Astrocyte (in vitro differentiated cells and primary cell): ENCODE measurements around the gene SBF2. TPM values are rescaled to one million over a fixed set of nuclear protein-coding genes. Genes with fewer than 3 reads are reported as not detected.

Source experiments
- DNase-seq: peaks from one replicate; pipeline ENCODE4 v3.0.0-alpha.2; 2010; ENCODE audit warnings: low read depth
- FAIRE-seq: peaks from 2 replicates; lab custom pipeline; 2011; peaks lifted over from hg19 to GRCh38; lab: Jason Lieb, UNC
- H2AFZ ChIP-seq: 2 replicates; pipeline ENCODE4 v1.6.0; 2012; ENCODE audit warnings: low read depth, low read length, inconsistent platforms
- H3K27ac ChIP-seq: 2 replicates; pipeline ENCODE4 v1.5.1; 2011; ENCODE audit warnings: low read depth, low read length, inconsistent platforms
- H3K27me3 ChIP-seq: 2 replicates; pipeline ENCODE4 v1.6.0; 2011; ENCODE audit warnings: low read length, inconsistent platforms; ENCODE audit not compliant: insufficient read depth
- H3K36me3 ChIP-seq: 2 replicates; pipeline ENCODE4 v1.5.1; 2011; ENCODE audit warnings: low read length, inconsistent platforms; ENCODE audit not compliant: insufficient read depth
- H3K4me1 ChIP-seq: 2 replicates; pipeline ENCODE4 v1.5.1; 2011; ENCODE audit warnings: low read length, inconsistent platforms; ENCODE audit not compliant: insufficient read depth
- H3K4me2 ChIP-seq: 2 replicates; pipeline ENCODE4 v1.6.0; 2012; ENCODE audit warnings: low read length, inconsistent platforms
- H3K4me3 ChIP-seq: 2 replicates; pipeline ENCODE4 v1.5.1; 2011; ENCODE audit warnings: low read depth, mild to moderate bottlenecking, low read length, inconsistent platforms; ENCODE audit not compliant: insufficient read depth
- H3K79me2 ChIP-seq: 2 replicates; pipeline ENCODE4 v1.6.0; 2012; ENCODE audit warnings: mild to moderate bottlenecking, low read length, inconsistent platforms; ENCODE audit not compliant: insufficient read depth
- H3K9ac ChIP-seq: 2 replicates; pipeline ENCODE4 v1.6.0; 2012; ENCODE audit warnings: mild to moderate bottlenecking, low read length, inconsistent platforms
- H3K9me3 ChIP-seq: 2 replicates; pipeline ENCODE4 v1.5.1; 2012; ENCODE audit warnings: low read depth, mild to moderate bottlenecking, low read length, inconsistent platforms; ENCODE audit not compliant: insufficient read depth
- H4K20me1 ChIP-seq: 2 replicates; pipeline ENCODE4 v1.6.0; 2012; ENCODE audit warnings: low read length, inconsistent platforms; ENCODE audit not compliant: insufficient read depth
- H3K27ac Mint-ChIP-seq: one replicate; pipeline ENCODE4 v1.8.0; 2021; ENCODE audit warnings: mild to moderate bottlenecking, mixed read lengths; ENCODE audit not compliant: unreplicated experiment
- H3K27me3 Mint-ChIP-seq: one replicate; pipeline ENCODE4 v1.8.0; 2021; ENCODE audit warnings: low read depth, mixed read lengths; ENCODE audit not compliant: unreplicated experiment
- H3K36me3 Mint-ChIP-seq: one replicate; pipeline ENCODE4 v1.8.0; 2021; ENCODE audit warnings: low read depth, mixed read lengths; ENCODE audit not compliant: unreplicated experiment
- H3K4me1 Mint-ChIP-seq: one replicate; pipeline ENCODE4 v1.8.0; 2021; ENCODE audit warnings: low read depth, mixed read lengths; ENCODE audit not compliant: unreplicated experiment
- H3K4me3 Mint-ChIP-seq: one replicate; pipeline ENCODE4 v1.8.0; 2021; ENCODE audit warnings: mild to moderate bottlenecking, moderate library complexity, mixed read lengths; ENCODE audit not compliant: unreplicated experiment
- H3K9me3 Mint-ChIP-seq: one replicate; pipeline ENCODE4 v1.8.0; 2021; ENCODE audit warnings: mild to moderate bottlenecking, mixed read lengths; ENCODE audit not compliant: unreplicated experiment
- CTCF ChIP-seq: IDR thresholded peaks from 2 replicates; pipeline ENCODE4 v1.5.1; 2011; ENCODE audit warnings: low read depth, mild to moderate bottlenecking, inconsistent platforms, low read length, moderate library complexity; ENCODE audit not compliant: insufficient read depth
- EZH2 ChIP-seq: IDR thresholded peaks from 2 replicates; pipeline ENCODE4 v1.6.1; 2012; ENCODE audit warnings: mild to moderate bottlenecking, low read length, inconsistent platforms; ENCODE audit not compliant: insufficient read depth
- total RNA-seq: library from RNA; stranded (reverse); gene quantifications from 2 replicates; pipeline ENCODE4 v1.2.1, GENCODE V29; 2021

The SBF2 gene
- total RNA-seq, 1 donor from 2014 or later: 50.0 TPM

GRCh38 chr11:10072841-10073240 lies 221.2 kb downstream of the SBF2 start:
- Histone ChIP-seq H3K4me2 (no peak overlapping the region), H3K36me3 (no peaks in the 10 kb centered on the region), H4K20me1 (peaks cover 9% of the 10 kb centered on the region), H3K4me1 (no peaks in the 10 kb centered on the region), H3K79me2 (peaks cover 6% of the 10 kb centered on the region), H3K9me3 (no peaks in the 10 kb centered on the region), H3K4me3 (no peak overlapping the region), H3K27me3 (no peaks in the 10 kb centered on the region), H3K9ac (no peak overlapping the region), H2AFZ (no peak overlapping the region), H3K27ac (no peak overlapping the region)
- FAIRE-seq (no peak), DNase-seq (peak; percentile 23)
- Mint-ChIP-seq H3K4me1 (no peaks in the 10 kb centered on the region), H3K27me3 (no peaks in the 10 kb centered on the region), H3K27ac (no peak overlapping the region), H3K36me3 (peaks cover 7% of the 10 kb centered on the region), H3K9me3 (peaks cover 11% of the 10 kb centered on the region), H3K4me3 (no peak overlapping the region)
- TF ChIP-seq CTCF (no peak), EZH2 (no peak)

DNA sequence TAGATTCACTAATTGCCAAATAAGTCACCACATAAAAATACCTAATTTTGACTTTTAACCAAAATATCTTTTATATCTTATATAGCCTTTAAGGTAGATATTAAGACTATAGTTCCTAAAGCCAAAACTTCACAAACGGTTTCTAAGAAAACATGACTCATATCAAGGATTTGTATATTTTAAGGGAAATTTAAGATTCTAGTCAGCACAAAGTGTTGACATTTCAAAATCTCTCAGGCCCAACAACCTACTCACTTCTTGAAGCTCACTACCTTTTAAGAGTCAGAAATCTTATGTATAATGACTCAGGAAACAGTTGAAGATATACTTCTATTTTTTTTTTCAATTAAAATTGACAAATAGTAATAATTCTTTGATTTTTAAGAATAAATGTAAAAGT lies 221.9 kb downstream of the SBF2 start:
- no peaks in the 10 kb centered on the region for H3K27me3 ChIP-seq
- DNase-seq (peak; percentile 38), FAIRE-seq (no peak)
- peaks cover 6% of the 10 kb centered on the region for H3K79me2 ChIP-seq
- H3K4me1 Mint-ChIP-seq: no peaks in the 10 kb centered on the region
- no peak overlapping the region for H3K4me3 Mint-ChIP-seq
- no peak overlapping the region for H2AFZ ChIP-seq
- no peak overlapping the region for H3K27ac Mint-ChIP-seq
- no peaks in the 10 kb centered on the region for H3K9me3 ChIP-seq
- no peak overlapping the region for H3K27ac ChIP-seq
- peaks cover 7% of the 10 kb centered on the region for H3K36me3 Mint-ChIP-seq
- H4K20me1 ChIP-seq: peaks cover 15% of the 10 kb centered on the region
- H3K9me3 Mint-ChIP-seq: peaks cover 9% of the 10 kb centered on the region
- H3K4me1 ChIP-seq: no peaks in the 10 kb centered on the region
- H3K36me3 ChIP-seq: no peaks in the 10 kb centered on the region
- H3K27me3 Mint-ChIP-seq: no peaks in the 10 kb centered on the region
- no peak overlapping the region for H3K4me3 ChIP-seq
- no peak overlapping the region for H3K4me2 ChIP-seq
- no peak overlapping the region for H3K9ac ChIP-seq
- TF ChIP-seq CTCF (no peak), EZH2 (no peak)

- Mint-ChIP-seq H3K27ac (no peak overlapping the region), H3K27me3 (no peaks in the 10 kb centered on the region), H3K9me3 (peaks cover 12% of the 10 kb centered on the region), H3K4me3 (no peak overlapping the region), H3K36me3 (peaks cover 4% of the 10 kb centered on the region), H3K4me1 (no peaks in the 10 kb centered on the region)
- Histone ChIP-seq H2AFZ (no peak overlapping the region), H3K9ac (no peak overlapping the region), H3K27ac (no peak overlapping the region), H3K36me3 (no peaks in the 10 kb centered on the region), H3K4me2 (no peak overlapping the region), H3K4me3 (no peak overlapping the region), H3K27me3 (no peaks in the 10 kb centered on the region), H4K20me1 (peaks cover 6% of the 10 kb centered on the region), H3K9me3 (peaks cover under 1% of the 10 kb centered on the region), H3K79me2 (peaks cover 3% of the 10 kb centered on the region), H3K4me1 (no peaks in the 10 kb centered on the region)
- DNase-seq (no peak), FAIRE-seq (no peak)
- TF ChIP-seq CTCF: no peak
- TF ChIP-seq EZH2: no peak
These were observed 226.3 kb downstream of the SBF2 start for GRCh38 chr11:10067629-10068300.
